Upper lobe of left lung (tissue), 6 donors: ENCODE measurements around the gene SPRR1A. TPM values are rescaled to one million over a fixed set of nuclear protein-coding genes. Genes with fewer than 3 reads are reported as not detected.

Source experiments
- ATAC-seq, 2 donors: fragments of 200-7000 bp; cut with Tn5 transposase; one replicate each; pipeline ENCODE4 v1.9.1; 2022; ENCODE audit warnings: mild to moderate bottlenecking in 2 of 2, moderate library complexity in 2 of 2; ENCODE audit not compliant: low FRiP score in 2 of 2
- DNase-seq, 2 donors: peaks; one replicate each; pipeline ENCODE4 v3.0.0-alpha.2; 2019 to 2020
- H3K27ac ChIP-seq, 4 donors: fragments of 200-600 bp; sonication (generic); one replicate each; pipeline ENCODE4 v1.5.1; 2016 to 2019
- H3K27me3 ChIP-seq, 4 donors: fragments of 200-600 bp; sonication (generic); one replicate each; pipeline ENCODE4 v1.5.1; 2017 to 2019
- H3K36me3 ChIP-seq, 4 donors: fragments of 200-600 bp; sonication (generic); one replicate each; pipeline ENCODE4 v1.5.1; 2016 to 2019
- H3K4me1 ChIP-seq, 4 donors: fragments of 200-600 bp; sonication (generic); one replicate each; pipeline ENCODE4 v1.5.1; 2018 to 2019
- H3K4me3 ChIP-seq, 4 donors: fragments of 200-600 bp; sonication (generic); one replicate each; pipeline ENCODE4 v1.5.1; 2017 to 2019; ENCODE audit warnings: mild to moderate bottlenecking in 2 of 4, moderate library complexity in 1 of 4
- H3K9me3 ChIP-seq, 4 donors: fragments of 200-600 bp; sonication (generic); one replicate each; pipeline ENCODE4 v1.5.1; 2018 to 2019
- CTCF ChIP-seq, 6 experiments: fragments of 450-650 bp in 4 of 6; fragments of 200-600 bp in 2 of 6; sonication (generic) in 2 of 6; IDR thresholded peaks; one replicate each; pipeline ENCODE4 v1.5.1; 2016 to 2019; ENCODE audit warnings: antibody characterized with exemption in 6 of 6
- EP300 ChIP-seq, 4 donors: sonication (generic); formaldehyde crosslinking; IDR thresholded peaks; one replicate each; pipeline ENCODE4 v1.5.1; 2017; ENCODE audit warnings: antibody characterized with exemption in 4 of 4, control low read depth in 2 of 4
- POLR2A ChIP-seq, 4 donors: fragments of 450-650 bp; IDR thresholded peaks; one replicate each; pipeline ENCODE4 v1.5.1; 2016 to 2017; ENCODE audit warnings: antibody characterized with exemption in 4 of 4, mild to moderate bottlenecking in 2 of 4
- POLR2AphosphoS5 ChIP-seq, 2 donors: sonication (generic); formaldehyde crosslinking; IDR thresholded peaks; one replicate each; pipeline ENCODE4 v1.5.1; 2017; ENCODE audit warnings: antibody characterized with exemption in 2 of 2
- WGBS, 2 donors: methylation state at CpG; one replicate each; pipeline ENCODE4 v1.1.5; 2017 to 2018; 5-methylcytosine and 5-hydroxymethylcytosine counted together
- total RNA-seq, 6 donors: library from RNA; depleted of rRNA in 4 of 6; stranded (reverse); fragments of >200 nt in 4 of 6; gene quantifications; one replicate each; pipeline versions ENCODE4 v1.1.0 to v1.2.1, GENCODE V29; 2016 to 2021
- donor health status: DM: no; HTN: no; CAD: no; lungs with moderate emphysema.
- donor health status: DM: no; HTN: yes; CAD: no; lungs with severe emphysema.

Gene SPRR1A
- total RNA-seq, 6 donors from 2014 or later, result not detected

DNA sequence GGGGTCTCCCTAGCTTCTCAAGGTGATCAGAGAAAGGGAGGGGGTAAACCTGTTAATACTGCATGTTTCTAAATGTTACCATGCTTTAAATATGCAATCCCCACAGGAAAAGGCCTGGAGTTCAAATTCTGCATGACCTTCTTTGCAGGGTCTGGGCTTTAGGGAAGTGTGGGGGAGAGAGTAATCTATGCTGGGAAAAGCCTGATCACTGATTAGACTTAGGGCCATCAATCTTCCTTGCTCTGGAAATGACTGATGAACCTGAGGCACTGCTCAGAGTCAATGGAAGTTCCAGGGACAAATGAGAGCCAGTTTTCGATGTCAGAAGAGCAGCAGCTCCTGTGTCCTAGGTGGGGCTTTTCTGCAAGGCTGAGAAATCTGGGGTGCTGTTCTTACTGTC is 3.2 kb upstream of the SPRR1A start:
- H3K27me3 ChIP-seq, result no peaks in the 10 kb centered on the region
- DNase-seq, result no peak

DNA sequence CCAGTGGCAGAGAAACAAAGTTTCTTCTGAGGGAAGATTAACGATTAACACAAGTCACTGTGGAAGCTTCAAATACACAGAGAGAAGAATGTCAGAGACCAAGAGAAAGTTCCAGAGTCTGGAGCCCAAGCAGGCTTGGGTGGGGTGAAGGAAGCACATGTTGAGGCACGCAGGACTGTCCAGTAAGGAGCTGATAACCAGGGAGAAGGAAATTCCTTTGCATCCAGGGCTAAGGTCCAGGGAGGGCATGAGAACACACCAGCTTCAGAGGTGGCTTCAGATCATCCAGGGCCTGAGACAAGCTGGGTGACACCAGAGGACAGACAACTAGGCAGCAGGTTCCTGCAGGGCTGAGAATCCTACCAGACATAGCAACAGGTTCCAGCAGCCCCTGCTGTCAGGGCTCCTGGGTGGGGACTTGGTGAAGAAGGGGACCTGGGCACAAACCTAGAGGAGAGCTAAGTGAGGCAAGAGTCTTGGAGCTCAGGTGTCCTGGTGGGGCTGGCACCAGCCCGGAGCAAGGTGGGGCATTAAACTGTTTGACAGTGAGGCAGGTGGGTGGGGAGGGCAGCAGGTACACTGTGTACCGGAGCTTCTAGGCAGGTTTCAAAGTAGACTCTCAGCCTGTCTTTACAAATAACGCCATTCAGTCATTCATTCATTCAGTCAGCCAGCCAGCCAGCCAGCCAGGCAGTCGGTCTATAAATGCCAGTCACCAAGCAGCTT is 2.6 kb upstream of the SPRR1A start:
- H3K9me3 ChIP-seq, result no peaks in the 10 kb centered on the region
- TF ChIP-seq POLR2AphosphoS5 (IDR thresholded peaks at IDR 0.05) (no peak), CTCF (IDR thresholded peaks at IDR 0.05) (no peak), EP300 (IDR thresholded peaks at IDR 0.05) (no peak), POLR2A (IDR thresholded peaks at IDR 0.05) (no peak)
- H3K4me3 ChIP-seq, result no peak overlapping the region
- H3K36me3 ChIP-seq, result no peaks in the 10 kb centered on the region
- ATAC-seq (no peak), DNase-seq (no peak)
- 70 to 73% methylated on average over 6 of the region's 6 CpGs for WGBS, 2 donors
- H3K27me3 ChIP-seq, result no peaks in the 10 kb centered on the region
- no peaks in the 10 kb centered on the region for H3K4me1 ChIP-seq
- no peak overlapping the region for H3K27ac ChIP-seq

More for the DNA sequence above, 3.2 kb upstream of the SPRR1A start:
- Histone ChIP-seq H3K36me3 (no peaks in the 10 kb centered on the region), H3K4me3 (no peak overlapping the region), H3K9me3 (no peaks in the 10 kb centered on the region), H3K27ac (no peak overlapping the region), H3K4me1 (no peaks in the 10 kb centered on the region)
- TF ChIP-seq POLR2AphosphoS5 (IDR thresholded peaks at IDR 0.05), result no peak
- no peak for TF ChIP-seq EP300 (IDR thresholded peaks at IDR 0.05)
- no peak for TF ChIP-seq POLR2A (IDR thresholded peaks at IDR 0.05)
- TF ChIP-seq CTCF (IDR thresholded peaks at IDR 0.05), result no peak
- ATAC-seq, result no peak
- 57 to 68% methylated on average over 1 of the region's 1 CpG for WGBS, 2 donors

- H3K27me3 ChIP-seq, result no peaks in the 10 kb centered on the region
- no peaks in the 10 kb centered on the region for H3K36me3 ChIP-seq
- no peak overlapping the region for H3K4me3 ChIP-seq
- 75 to 79% methylated on average over 4 of the region's 4 CpGs for WGBS, 2 donors
- no peaks in the 10 kb centered on the region for H3K9me3 ChIP-seq
- DNase-seq, result no peak
- TF ChIP-seq CTCF (IDR thresholded peaks at IDR 0.05), result no peak
- TF ChIP-seq POLR2A (IDR thresholded peaks at IDR 0.05), result no peak
- no peak for TF ChIP-seq POLR2AphosphoS5 (IDR thresholded peaks at IDR 0.05)
- TF ChIP-seq EP300 (IDR thresholded peaks at IDR 0.05), result no peak
- H3K27ac ChIP-seq, result no peak overlapping the region
- ATAC-seq, result no peak
- no peaks in the 10 kb centered on the region for H3K4me1 ChIP-seq
These were observed 1.8 kb upstream of the SPRR1A start for GRCh38 chr1:152982076-152982475.

- Histone ChIP-seq H3K27ac (no peak overlapping the region), H3K4me3 (no peak overlapping the region), H3K36me3 (no peaks in the 10 kb centered on the region), H3K27me3 (no peaks in the 10 kb centered on the region), H3K4me1 (no peaks in the 10 kb centered on the region), H3K9me3 (no peaks in the 10 kb centered on the region)
- no peak for DNase-seq
- TF ChIP-seq POLR2A (IDR thresholded peaks at IDR 0.05) (no peak), CTCF (IDR thresholded peaks at IDR 0.05) (no peak), EP300 (IDR thresholded peaks at IDR 0.05) (no peak)
- no peak for ATAC-seq
These were observed 647 bp upstream of the SPRR1A start for GRCh38 chr1:152983234-152983633.

DNA sequence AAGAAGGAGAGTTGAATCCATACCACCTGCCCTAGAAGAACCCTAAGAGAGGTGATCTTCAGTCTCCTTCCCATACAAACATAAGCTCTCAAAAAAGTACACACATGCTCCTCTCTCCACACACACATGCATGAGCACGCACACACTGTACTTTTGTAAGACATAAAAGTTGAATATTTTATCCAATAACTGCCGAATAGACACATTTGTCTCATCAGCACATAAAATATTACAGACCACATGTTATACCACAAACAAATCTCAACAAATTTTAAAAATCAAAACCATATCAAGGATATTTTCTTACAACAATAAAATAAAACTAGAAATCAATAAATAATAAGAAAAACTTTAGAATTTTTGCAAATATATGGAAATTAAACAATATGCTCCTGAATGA is 2.7 kb downstream of the SPRR1A start:
- Histone ChIP-seq H3K4me1 (no peaks in the 10 kb centered on the region), H3K27ac (no peak overlapping the region), H3K36me3 (no peaks in the 10 kb centered on the region), H3K9me3 (no peaks in the 10 kb centered on the region), H3K4me3 (no peak overlapping the region), H3K27me3 (no peaks in the 10 kb centered on the region)
- no peak for ATAC-seq
- no peak for DNase-seq
- WGBS, 2 donors, result 85 to 88% methylated on average over 2 of the region's 2 CpGs
- TF ChIP-seq POLR2A (IDR thresholded peaks at IDR 0.05) (no peak), POLR2AphosphoS5 (IDR thresholded peaks at IDR 0.05) (no peak), EP300 (IDR thresholded peaks at IDR 0.05) (no peak), CTCF (IDR thresholded peaks at IDR 0.05) (no peak)
